ENCODE data around the gene C15orf39.

The C15orf39 gene

GRCh38 chr15:75234191-75234810 is 32.6 kb downstream of the C15orf39 start:
- Histone ChIP-seq H3K4me2 (ENCODE audit: low read depth, low read length, poor library complexity, severe bottlenecking) (no peak overlapping the region), H3K79me2 (ENCODE audit: insufficient read depth, low read length) (no peaks in the 10 kb centered on the region), H3K4me3 (ENCODE audit: insufficient read depth, low read length, poor library complexity, severe bottlenecking) (no peak overlapping the region), H3K27ac (ENCODE audit: low read depth, low read length) (no peak overlapping the region), H3K27me3 (ENCODE audit: low read length) (no peaks in the 10 kb centered on the region), H3K9ac (ENCODE audit: low read length) (no peak overlapping the region), H3K9me2 (replicated peaks; ENCODE audit: insufficient read depth, low read length) (no peaks in the 10 kb centered on the region), H2AFZ (ENCODE audit: low read depth, low read length, severe bottlenecking) (no peak overlapping the region), H3K9me3 (ENCODE audit: insufficient read depth, low read length) (no peaks in the 10 kb centered on the region), H4K20me1 (ENCODE audit: low read depth, low read length) (no peaks in the 10 kb centered on the region), H3K36me3 (ENCODE audit: low read length) (no peaks in the 10 kb centered on the region), H3F3A (ENCODE audit: insufficient read depth) (no peaks in the 10 kb centered on the region)
- TF ChIP-seq EZH2phosphoT487 (conservative IDR thresholded peaks at IDR 0.05; ENCODE audit: low read length) (no peak), CTCF (IDR thresholded peaks at IDR 0.05; ENCODE audit: insufficient read depth, low read length, poor library complexity, severe bottlenecking) (no peak)

DNA sequence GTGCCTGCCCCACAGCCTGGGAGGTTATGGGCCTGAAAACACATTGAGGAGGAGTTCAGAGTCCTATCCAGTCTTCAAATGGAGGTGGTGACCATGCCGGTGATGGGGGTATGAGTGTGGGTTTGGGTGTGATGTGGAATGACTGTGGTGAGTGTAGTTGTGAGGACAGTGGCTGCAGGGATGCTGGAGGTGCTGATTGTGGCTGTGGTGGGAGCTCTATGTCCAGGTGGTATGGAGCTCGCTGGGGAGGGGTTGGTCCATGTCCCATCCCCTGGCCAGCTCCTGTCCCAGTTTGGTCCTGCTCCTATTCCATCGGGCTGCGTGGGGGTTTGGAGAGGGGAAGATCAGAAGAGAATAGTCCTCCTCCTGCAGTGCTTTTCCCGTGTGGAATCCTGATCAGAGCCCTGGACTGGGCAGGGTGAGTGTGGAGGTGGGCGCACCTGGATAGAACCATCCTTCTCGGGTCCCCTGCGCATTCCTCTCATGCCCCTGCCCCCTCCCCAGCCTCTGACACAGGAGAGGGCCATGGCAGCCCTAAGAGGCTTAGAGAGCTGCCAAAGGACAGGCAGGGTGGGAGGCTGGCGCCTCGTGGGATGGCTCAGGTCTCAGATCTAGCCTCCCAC is 33.5 kb downstream of the C15orf39 start:
- TF ChIP-seq EZH2phosphoT487 (conservative IDR thresholded peaks at IDR 0.05; ENCODE audit: low read length) (no peak), CTCF (IDR thresholded peaks at IDR 0.05; ENCODE audit: insufficient read depth, low read length, poor library complexity, severe bottlenecking) (no peak)
- H3F3A ChIP-seq (ENCODE audit: insufficient read depth) = no peaks in the 10 kb centered on the region
- no peak overlapping the region for H3K4me2 ChIP-seq (ENCODE audit: low read depth, low read length, poor library complexity, severe bottlenecking)
- H3K9me2 ChIP-seq (replicated peaks; ENCODE audit: insufficient read depth, low read length) = no peaks in the 10 kb centered on the region
- H2AFZ ChIP-seq (ENCODE audit: low read depth, low read length, severe bottlenecking) = no peak overlapping the region
- no peak overlapping the region for H3K4me3 ChIP-seq (ENCODE audit: insufficient read depth, low read length, poor library complexity, severe bottlenecking)
- H3K9ac ChIP-seq (ENCODE audit: low read length) = no peak overlapping the region
- no peaks in the 10 kb centered on the region for H3K27me3 ChIP-seq (ENCODE audit: low read length)
- H3K27ac ChIP-seq (ENCODE audit: low read depth, low read length) = no peak overlapping the region
- no peaks in the 10 kb centered on the region for H3K79me2 ChIP-seq (ENCODE audit: insufficient read depth, low read length)
- no peaks in the 10 kb centered on the region for H4K20me1 ChIP-seq (ENCODE audit: low read depth, low read length)
- no peaks in the 10 kb centered on the region for H3K9me3 ChIP-seq (ENCODE audit: insufficient read depth, low read length)
- no peaks in the 10 kb centered on the region for H3K36me3 ChIP-seq (ENCODE audit: low read length)

DNA sequence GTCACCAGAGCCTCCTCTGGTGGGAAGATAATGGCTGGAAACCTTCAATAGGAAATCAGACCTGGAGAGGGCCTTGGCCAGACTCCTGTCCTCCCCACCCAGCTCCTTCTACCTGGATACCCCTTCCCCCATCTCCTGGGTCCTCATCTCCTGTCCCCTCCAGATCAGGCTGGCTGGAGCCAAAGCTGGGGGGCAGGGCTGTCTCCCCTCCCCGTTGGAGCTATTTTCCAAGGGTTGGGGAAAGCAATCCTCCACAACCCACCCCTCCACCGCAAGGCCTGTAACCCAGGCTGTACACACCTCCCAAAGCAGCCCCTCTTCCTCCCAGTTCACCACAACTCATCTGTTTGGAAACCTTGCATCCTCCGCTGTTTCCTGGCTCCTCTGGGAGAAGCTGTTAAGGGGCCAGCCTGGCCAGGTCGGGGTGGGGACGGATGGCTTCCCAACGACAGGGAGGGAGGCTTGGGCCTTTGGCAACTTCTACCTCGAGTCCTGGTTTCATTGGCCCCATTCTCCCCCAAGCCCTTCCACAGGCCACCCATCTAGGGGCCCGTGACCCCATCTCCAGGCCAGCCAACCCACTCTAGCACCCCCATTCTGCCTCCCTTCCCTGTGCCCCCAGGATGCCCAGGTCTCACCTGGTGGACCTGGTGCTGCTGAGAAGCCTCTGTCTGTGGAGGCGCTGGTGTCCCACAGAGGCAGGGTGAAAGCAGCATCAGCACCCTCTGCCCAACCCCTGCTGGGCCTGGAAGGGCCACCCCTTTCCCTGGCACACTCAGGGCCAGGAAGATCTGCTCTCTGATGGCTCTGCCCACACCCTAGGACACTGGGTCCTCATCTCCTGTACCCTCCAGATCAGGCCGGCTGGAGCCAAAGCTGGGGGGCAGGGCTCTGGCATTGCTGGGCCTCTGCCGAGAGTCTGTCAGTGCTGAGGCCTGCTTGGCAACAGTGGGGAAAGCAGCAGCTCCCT is 34.4 kb downstream of the C15orf39 start:
- no peaks in the 10 kb centered on the region for H3K9me3 ChIP-seq (ENCODE audit: insufficient read depth, low read length)
- H2AFZ ChIP-seq (ENCODE audit: low read depth, low read length, severe bottlenecking) = no peak overlapping the region
- no peaks in the 10 kb centered on the region for H3K27me3 ChIP-seq (ENCODE audit: low read length)
- no peak overlapping the region for H3K27ac ChIP-seq (ENCODE audit: low read depth, low read length)
- H3F3A ChIP-seq (ENCODE audit: insufficient read depth) = no peaks in the 10 kb centered on the region
- no peaks in the 10 kb centered on the region for H3K79me2 ChIP-seq (ENCODE audit: insufficient read depth, low read length)
- TF ChIP-seq CTCF (IDR thresholded peaks at IDR 0.05; ENCODE audit: insufficient read depth, low read length, poor library complexity, severe bottlenecking) (no peak), EZH2phosphoT487 (conservative IDR thresholded peaks at IDR 0.05; ENCODE audit: low read length) (no peak)
- H3K4me3 ChIP-seq (ENCODE audit: insufficient read depth, low read length, poor library complexity, severe bottlenecking) = no peak overlapping the region
- H4K20me1 ChIP-seq (ENCODE audit: low read depth, low read length) = no peaks in the 10 kb centered on the region
- no peaks in the 10 kb centered on the region for H3K36me3 ChIP-seq (ENCODE audit: low read length)
- H3K4me2 ChIP-seq (ENCODE audit: low read depth, low read length, poor library complexity, severe bottlenecking) = no peak overlapping the region
- no peaks in the 10 kb centered on the region for H3K9me2 ChIP-seq (replicated peaks; ENCODE audit: insufficient read depth, low read length)
- no peak overlapping the region for H3K9ac ChIP-seq (ENCODE audit: low read length)

Measured in SU-DHL-6 (cell line).